Measurements from ENCODE around the gene STAC3. TPM values are rescaled to one million over a fixed set of nuclear protein-coding genes. Genes with fewer than 3 reads are reported as not detected.
"Not testable (repeated sequence)": the region's sequence is repeated elsewhere in the genome, so short reads cannot be mapped to it uniquely, and the experiment has no call there.

STAC3 gene
- 1 to 10 TPM; 1.1 to 3.8 (median 3.4) TPM for polyA plus RNA-seq
- long read RNA-seq, donor 1, partial matches to known transcripts, result 0 of 1 reads
- long read RNA-seq, donor 1, other reads (novel, unspliced or antisense), result 0 of 1 reads
- long read RNA-seq, donor 2, result 0 reads
- long read RNA-seq, donor 3, result 0 reads
- long read RNA-seq, donor 4, result 0 reads
- long read RNA-seq, donor 5, result 0 reads
- long read RNA-seq, donor 6, partial matches to known transcripts, result 0 of 1 reads
- long read RNA-seq, donor 6, other reads (novel, unspliced or antisense), result 0 of 1 reads
- long read RNA-seq, donor 7, result 0 reads
- long read RNA-seq, donor 8, partial matches to known transcripts, result 0 of 2 reads
- long read RNA-seq, donor 8, other reads (novel, unspliced or antisense), result 0 of 2 reads
- long read RNA-seq, donor 9, result 0 reads
- long read RNA-seq, donor 10, result 0 reads

GRCh38 chr12:57250956-57251355 lies at the start of gene STAC3:
TSS of gene STAC3 (minus strand) at chr12:57251187. CDS start at chr12:57249636, 1,551 bp downstream.
- peaks cover under 1 to 26% (median 8%) of the 10 kb centered on the region in 3 donors for H3K36me3 ChIP-seq (ENCODE audit: control insufficient read depth in 3 of 3, insufficient read depth in 2 of 3, low read depth in 1 of 3, low read length in 3 of 3)
- DNase-seq, result no peak
- H3K27ac ChIP-seq (ENCODE audit: low read depth in 1 of 3, low read length in 2 of 3), result no peak within 1 kb of the TSS
- no peaks in the 10 kb centered on the region for H3K27me3 ChIP-seq (ENCODE audit: control insufficient read depth in 3 of 3, insufficient read depth in 3 of 3, low read length in 3 of 3)
- H3K9me3 ChIP-seq (ENCODE audit: control insufficient read depth in 2 of 2, insufficient read depth in 1 of 2, low read depth in 1 of 2, low read length in 1 of 2), result no peaks in the 10 kb centered on the region
- H3K4me3 ChIP-seq (ENCODE audit: low read depth in 1 of 3, low read length in 3 of 3), result no peak within 1 kb of the TSS
- FAIRE-seq, result no peak
- no peaks in the 10 kb centered on the region for H3K4me1 ChIP-seq (ENCODE audit: control insufficient read depth in 3 of 3, insufficient read depth in 2 of 3, low read depth in 1 of 3, low read length in 2 of 3)
- 74 to 78% (median 77%) methylated on average over 7 of the region's 7 CpGs for WGBS, 3 donors

- H3K9me3 ChIP-seq (ENCODE audit: control insufficient read depth in 2 of 2, insufficient read depth in 1 of 2, low read depth in 1 of 2, low read length in 1 of 2), result no peaks in the 10 kb centered on the region
- no peak overlapping the region for H3K4me3 ChIP-seq (ENCODE audit: low read depth in 1 of 3, low read length in 3 of 3)
- FAIRE-seq (no peak), DNase-seq (no peak)
- H3K36me3 ChIP-seq (ENCODE audit: control insufficient read depth in 3 of 3, insufficient read depth in 2 of 3, low read depth in 1 of 3, low read length in 3 of 3), result peaks cover 14 to 28% (median 22%) of the 10 kb centered on the region in 3 donors
- 74 to 93% (median 91%) methylated on average over 1 of the region's 1 CpG for WGBS, 3 donors
- H3K27me3 ChIP-seq (ENCODE audit: control insufficient read depth in 3 of 3, insufficient read depth in 3 of 3, low read length in 3 of 3), result no peaks in the 10 kb centered on the region
- H3K4me1 ChIP-seq (ENCODE audit: control insufficient read depth in 3 of 3, insufficient read depth in 2 of 3, low read depth in 1 of 3, low read length in 2 of 3), result no peaks in the 10 kb centered on the region
- no peak overlapping the region for H3K27ac ChIP-seq (ENCODE audit: low read depth in 1 of 3, low read length in 2 of 3)
Observed at GRCh38 chr12:57299514-57300016, 48.6 kb upstream of the STAC3 start.

- Histone ChIP-seq H3K27me3 (ENCODE audit: control insufficient read depth in 3 of 3, insufficient read depth in 3 of 3, low read length in 3 of 3) (no peaks in the 10 kb centered on the region), H3K4me3 (ENCODE audit: low read depth in 1 of 3, low read length in 3 of 3) (no peak overlapping the region), H3K36me3 (ENCODE audit: control insufficient read depth in 3 of 3, insufficient read depth in 2 of 3, low read depth in 1 of 3, low read length in 3 of 3) (peaks cover 13 to 36% (median 15%) of the 10 kb centered on the region in 3 donors), H3K27ac (ENCODE audit: low read depth in 1 of 3, low read length in 2 of 3) (no peak overlapping the region), H3K9me3 (ENCODE audit: control insufficient read depth in 2 of 2, insufficient read depth in 1 of 2, low read depth in 1 of 2, low read length in 1 of 2) (no peaks in the 10 kb centered on the region), H3K4me1 (ENCODE audit: control insufficient read depth in 3 of 3, insufficient read depth in 2 of 3, low read depth in 1 of 3, low read length in 2 of 3) (no peaks in the 10 kb centered on the region)
- no peak for FAIRE-seq
- WGBS, 3 donors, result 92 to 98% (median 95%) methylated on average over 4 of the region's 4 CpGs
- no peak for DNase-seq
Observed at GRCh38 chr12:57296291-57296690, 45.3 kb upstream of the STAC3 start.

GRCh38 chr12:57282073-57282472 lies 31.1 kb upstream of the STAC3 start:
- H3K27me3 ChIP-seq (ENCODE audit: control insufficient read depth in 3 of 3, insufficient read depth in 3 of 3, low read length in 3 of 3); H3K4me3 ChIP-seq (ENCODE audit: low read depth in 1 of 3, low read length in 3 of 3); H3K4me1 ChIP-seq (ENCODE audit: control insufficient read depth in 3 of 3, insufficient read depth in 2 of 3, low read depth in 1 of 3, low read length in 2 of 3); H3K27ac ChIP-seq (ENCODE audit: low read depth in 1 of 3, low read length in 2 of 3); DNase-seq; FAIRE-seq; H3K9me3 ChIP-seq (ENCODE audit: control insufficient read depth in 2 of 2, insufficient read depth in 1 of 2, low read depth in 1 of 2, low read length in 1 of 2): not testable (repeated sequence)
- peaks cover 6 to 38% (median 8%) of the 10 kb centered on the region in 3 donors for H3K36me3 ChIP-seq (ENCODE audit: control insufficient read depth in 3 of 3, insufficient read depth in 2 of 3, low read depth in 1 of 3, low read length in 3 of 3)
- 92 to 94% (median 93%) methylated on average over 12 of the region's 12 CpGs for WGBS, 3 donors

GRCh38 chr12:57280211-57281062 lies 29.4 kb upstream of the STAC3 start:
- H3K27me3 ChIP-seq (ENCODE audit: control insufficient read depth in 3 of 3, insufficient read depth in 3 of 3, low read length in 3 of 3), result no peaks in the 10 kb centered on the region
- DNase-seq (peak; percentile 89 to 94), FAIRE-seq (no peak)
- peak overlapping the region; percentile 68 to 84 (median 76) for H3K27ac ChIP-seq (ENCODE audit: low read depth in 1 of 3, low read length in 2 of 3)
- H3K4me3 ChIP-seq (ENCODE audit: low read depth in 1 of 3, low read length in 3 of 3), result no peak overlapping the region
- H3K36me3 ChIP-seq (ENCODE audit: control insufficient read depth in 3 of 3, insufficient read depth in 2 of 3, low read depth in 1 of 3, low read length in 3 of 3), result peaks cover 3 to 40% (median 8%) of the 10 kb centered on the region in 3 donors
- 51 to 64% (median 57%) methylated on average over 9 of the region's 9 CpGs for WGBS, 3 donors
- peaks cover 0 to 9% (median 0%) of the 10 kb centered on the region in 3 donors for H3K4me1 ChIP-seq (ENCODE audit: control insufficient read depth in 3 of 3, insufficient read depth in 2 of 3, low read depth in 1 of 3, low read length in 2 of 3)
- no peaks in the 10 kb centered on the region for H3K9me3 ChIP-seq (ENCODE audit: control insufficient read depth in 2 of 2, insufficient read depth in 1 of 2, low read depth in 1 of 2, low read length in 1 of 2)

- 92 to 96% (median 96%) methylated on average over 15 of the region's 15 CpGs for WGBS, 3 donors
- H3K27ac ChIP-seq (ENCODE audit: low read depth in 1 of 3, low read length in 2 of 3), result no peak overlapping the region
Observed at GRCh38 chr12:57278465-57279381, 27.7 kb upstream of the STAC3 start.

GRCh38 chr12:57276935-57277563 lies 26.1 kb upstream of the STAC3 start:
- Histone ChIP-seq H3K36me3 (ENCODE audit: control insufficient read depth in 3 of 3, insufficient read depth in 2 of 3, low read depth in 1 of 3, low read length in 3 of 3) (peaks cover 8 to 40% (median 16%) of the 10 kb centered on the region in 3 donors), H3K27ac (ENCODE audit: low read depth in 1 of 3, low read length in 2 of 3) (no peak overlapping the region), H3K27me3 (ENCODE audit: control insufficient read depth in 3 of 3, insufficient read depth in 3 of 3, low read length in 3 of 3) (no peaks in the 10 kb centered on the region), H3K9me3 (ENCODE audit: control insufficient read depth in 2 of 2, insufficient read depth in 1 of 2, low read depth in 1 of 2, low read length in 1 of 2) (no peaks in the 10 kb centered on the region), H3K4me1 (ENCODE audit: control insufficient read depth in 3 of 3, insufficient read depth in 2 of 3, low read depth in 1 of 3, low read length in 2 of 3) (peaks cover 0 to 9% (median 0%) of the 10 kb centered on the region in 3 donors), H3K4me3 (ENCODE audit: low read depth in 1 of 3, low read length in 3 of 3) (no peak overlapping the region)
- FAIRE-seq, result no peak
- 68 to 72% (median 68%) methylated on average over 4 of the region's 4 CpGs for WGBS, 3 donors
- peak; percentile 5 to 46 for DNase-seq

More at GRCh38 chr12:57278465-57279381, 27.7 kb upstream of the STAC3 start:
- DNase-seq (no peak), FAIRE-seq (no peak)
- no peak overlapping the region for H3K4me3 ChIP-seq (ENCODE audit: low read depth in 1 of 3, low read length in 3 of 3)
- no peaks in the 10 kb centered on the region for H3K27me3 ChIP-seq (ENCODE audit: control insufficient read depth in 3 of 3, insufficient read depth in 3 of 3, low read length in 3 of 3)
- H3K9me3 ChIP-seq (ENCODE audit: control insufficient read depth in 2 of 2, insufficient read depth in 1 of 2, low read depth in 1 of 2, low read length in 1 of 2), result no peaks in the 10 kb centered on the region
- H3K4me1 ChIP-seq (ENCODE audit: control insufficient read depth in 3 of 3, insufficient read depth in 2 of 3, low read depth in 1 of 3, low read length in 2 of 3), result peaks cover 0 to 9% (median 0%) of the 10 kb centered on the region in 3 donors
- peaks cover 3 to 42% (median 8%) of the 10 kb centered on the region in 3 donors for H3K36me3 ChIP-seq (ENCODE audit: control insufficient read depth in 3 of 3, insufficient read depth in 2 of 3, low read depth in 1 of 3, low read length in 3 of 3)

Data from small intestine (tissue), 16 donors.